Measurements from ENCODE around the gene EFCAB5.

GRCh38 chr17:30130121-30130520 is 188.7 kb downstream of the EFCAB5 start:
- TF ChIP-seq, protein P1, sequence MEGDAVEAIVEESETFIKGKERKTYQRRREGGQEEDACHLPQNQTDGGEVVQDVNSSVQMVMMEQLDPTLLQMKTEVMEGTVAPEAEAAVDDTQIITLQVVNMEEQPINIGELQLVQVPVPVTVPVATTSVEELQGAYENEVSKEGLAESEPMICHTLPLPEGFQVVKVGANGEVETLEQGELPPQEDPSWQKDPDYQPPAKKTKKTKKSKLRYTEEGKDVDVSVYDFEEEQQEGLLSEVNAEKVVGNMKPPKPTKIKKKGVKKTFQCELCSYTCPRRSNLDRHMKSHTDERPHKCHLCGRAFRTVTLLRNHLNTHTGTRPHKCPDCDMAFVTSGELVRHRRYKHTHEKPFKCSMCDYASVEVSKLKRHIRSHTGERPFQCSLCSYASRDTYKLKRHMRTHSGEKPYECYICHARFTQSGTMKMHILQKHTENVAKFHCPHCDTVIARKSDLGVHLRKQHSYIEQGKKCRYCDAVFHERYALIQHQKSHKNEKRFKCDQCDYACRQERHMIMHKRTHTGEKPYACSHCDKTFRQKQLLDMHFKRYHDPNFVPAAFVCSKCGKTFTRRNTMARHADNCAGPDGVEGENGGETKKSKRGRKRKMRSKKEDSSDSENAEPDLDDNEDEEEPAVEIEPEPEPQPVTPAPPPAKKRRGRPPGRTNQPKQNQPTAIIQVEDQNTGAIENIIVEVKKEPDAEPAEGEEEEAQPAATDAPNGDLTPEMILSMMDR (IDR thresholded peaks at IDR 0.05; ENCODE audit: insufficient read depth, low read depth, low read length): no peak
- TF ChIP-seq EZH2 (IDR thresholded peaks at IDR 0.05; ENCODE audit: insufficient read depth, low read length): no peak

Data from astrocyte (in vitro differentiated cells and primary cell).